OCI-M2 (cell line): ENCODE data around the gene WNT1.

Experiments used
- DNase-seq: peaks from one replicate; lab custom pipeline; 2025; ENCODE audit not compliant: unreplicated experiment; lab: John Stamatoyannopoulos, UW

Gene WNT1

DNA sequence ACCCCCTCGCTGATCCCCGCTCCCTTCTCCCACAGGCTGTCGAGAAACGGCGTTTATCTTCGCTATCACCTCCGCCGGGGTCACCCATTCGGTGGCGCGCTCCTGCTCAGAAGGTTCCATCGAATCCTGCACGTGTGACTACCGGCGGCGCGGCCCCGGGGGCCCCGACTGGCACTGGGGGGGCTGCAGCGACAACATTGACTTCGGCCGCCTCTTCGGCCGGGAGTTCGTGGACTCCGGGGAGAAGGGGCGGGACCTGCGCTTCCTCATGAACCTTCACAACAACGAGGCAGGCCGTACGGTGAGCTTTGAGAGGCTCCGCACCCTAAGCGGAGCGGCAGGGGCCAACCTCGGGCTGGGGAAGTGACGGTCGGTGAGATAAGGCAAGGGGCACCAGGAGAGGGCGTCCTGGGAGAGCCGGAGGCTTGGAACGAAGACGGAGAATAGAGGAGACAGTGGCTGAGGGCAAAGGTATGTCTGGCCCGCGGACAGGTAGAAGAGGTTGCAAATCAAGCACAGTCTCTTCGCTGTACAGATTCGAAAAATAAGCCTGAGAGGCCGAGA lies 2.3 kb downstream of the WNT1 start:
- no peak for DNase-seq

- no peak for DNase-seq
These were observed 3.0 kb downstream of the WNT1 start for GRCh38 chr12:48980953-48981756.

- no peak for DNase-seq
These were observed 3.6 kb downstream of the WNT1 start for GRCh38 chr12:48981757-48982157.

GRCh38 chr12:48982397-48983080 lies 4.4 kb downstream of the WNT1 start:
- no peak for DNase-seq

DNA sequence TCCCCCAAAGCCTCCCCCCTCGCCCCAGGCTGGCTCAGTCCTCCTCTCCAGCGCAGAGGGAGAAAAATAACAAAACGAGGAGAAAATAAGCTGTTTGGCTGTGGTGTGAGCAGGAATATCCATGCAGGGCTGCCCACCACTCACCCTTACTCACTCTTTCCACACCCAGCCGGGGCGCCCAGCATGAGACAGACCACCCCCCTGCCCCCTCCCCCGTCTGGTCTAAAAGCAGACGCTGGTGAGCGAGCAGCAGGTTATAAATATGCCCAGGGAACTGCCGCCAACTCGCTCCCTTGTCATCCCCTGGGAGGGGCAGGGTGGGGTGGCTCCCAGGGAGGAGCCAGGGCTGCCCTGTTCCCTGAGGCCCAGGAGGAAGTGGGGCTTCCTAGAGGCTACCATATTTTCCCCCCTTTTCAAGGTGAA lies 7.4 kb downstream of the WNT1 start:
- DNase-seq, result no peak

DNA sequence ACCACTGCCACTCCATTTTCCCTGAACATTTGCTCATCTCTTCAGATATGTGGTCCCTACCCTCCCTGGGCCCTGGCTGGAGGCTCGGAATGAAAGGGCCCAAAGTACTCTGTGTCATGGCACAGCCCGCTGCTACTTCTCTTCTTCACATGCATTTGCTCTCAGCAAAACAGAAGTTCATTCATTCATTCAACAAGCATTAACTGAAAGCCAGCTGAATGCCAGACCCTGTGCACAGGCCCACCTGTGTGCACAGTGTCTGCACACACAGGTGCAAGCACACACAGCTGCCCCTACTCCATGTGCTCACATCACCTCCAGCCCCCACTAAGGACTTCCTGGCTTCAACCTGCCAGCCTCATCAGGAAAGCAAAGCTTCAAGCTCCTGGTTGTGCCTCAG lies 7.8 kb downstream of the WNT1 start:
- DNase-seq, result no peak

DNA sequence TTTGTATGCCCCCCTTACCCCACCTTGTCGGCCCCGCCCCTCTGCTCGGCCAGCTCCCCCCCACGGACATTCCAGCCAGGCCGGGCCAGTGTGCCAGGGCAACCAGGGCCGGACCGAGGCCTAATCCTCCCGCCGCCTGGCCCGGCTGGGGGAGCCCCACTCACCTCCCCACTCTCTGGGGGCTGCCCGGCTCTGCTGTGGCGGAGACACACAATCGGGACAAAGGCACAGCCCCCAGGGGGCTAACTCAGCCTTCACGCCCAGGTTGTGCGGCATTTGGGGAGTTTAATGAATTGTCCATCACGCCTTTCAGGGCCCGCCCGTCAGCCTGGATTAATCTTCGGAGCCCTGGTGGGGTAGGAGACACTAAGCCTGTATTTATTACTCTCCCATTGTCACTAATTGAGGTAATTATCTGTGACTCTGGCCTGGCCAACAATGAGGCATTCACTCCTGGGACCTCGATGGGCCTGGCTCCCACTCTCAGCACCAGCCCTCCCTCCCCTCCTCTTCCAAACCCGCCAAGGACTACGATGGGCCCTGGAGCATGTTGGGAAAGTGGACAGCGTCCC lies 8.7 kb downstream of the WNT1 start:
- DNase-seq, result no peak

GRCh38 chr12:48988030-48988649 lies 10.0 kb downstream of the WNT1 start:
- DNase-seq, result peak; percentile 23

DNA sequence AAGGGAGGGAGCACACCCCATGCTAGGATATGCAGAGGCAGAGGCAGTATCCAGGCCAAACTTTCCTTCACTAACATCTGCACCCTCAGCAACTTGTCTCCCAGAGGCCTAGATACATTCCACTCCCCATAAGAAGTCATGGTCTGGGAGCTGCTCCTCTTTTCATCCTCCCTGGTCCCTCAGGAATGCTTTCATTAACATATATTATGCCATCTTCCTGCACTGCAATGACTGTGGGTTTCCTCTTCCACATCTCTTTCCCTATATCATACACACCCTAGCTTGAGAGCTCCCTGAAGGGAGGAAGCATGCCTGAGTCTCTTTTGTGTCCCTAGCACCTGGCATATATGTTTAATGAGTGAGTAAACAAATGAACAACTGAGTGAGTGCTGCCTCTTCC lies 12.4 kb downstream of the WNT1 start:
- no peak for DNase-seq

- DNase-seq, result no peak
These were observed 13.3 kb downstream of the WNT1 start for GRCh38 chr12:48991247-48992050.

- DNase-seq, result no peak
These were observed 15.7 kb downstream of the WNT1 start for GRCh38 chr12:48993787-48994186.

- no peak for DNase-seq
These were observed 16.3 kb downstream of the WNT1 start for GRCh38 chr12:48994224-48995085.

GRCh38 chr12:48995086-48995879 lies 17.2 kb downstream of the WNT1 start:
- DNase-seq, result peak; percentile 58

- DNase-seq, result no peak
These were observed 18.9 kb downstream of the WNT1 start for GRCh38 chr12:48996794-48997718.

DNA sequence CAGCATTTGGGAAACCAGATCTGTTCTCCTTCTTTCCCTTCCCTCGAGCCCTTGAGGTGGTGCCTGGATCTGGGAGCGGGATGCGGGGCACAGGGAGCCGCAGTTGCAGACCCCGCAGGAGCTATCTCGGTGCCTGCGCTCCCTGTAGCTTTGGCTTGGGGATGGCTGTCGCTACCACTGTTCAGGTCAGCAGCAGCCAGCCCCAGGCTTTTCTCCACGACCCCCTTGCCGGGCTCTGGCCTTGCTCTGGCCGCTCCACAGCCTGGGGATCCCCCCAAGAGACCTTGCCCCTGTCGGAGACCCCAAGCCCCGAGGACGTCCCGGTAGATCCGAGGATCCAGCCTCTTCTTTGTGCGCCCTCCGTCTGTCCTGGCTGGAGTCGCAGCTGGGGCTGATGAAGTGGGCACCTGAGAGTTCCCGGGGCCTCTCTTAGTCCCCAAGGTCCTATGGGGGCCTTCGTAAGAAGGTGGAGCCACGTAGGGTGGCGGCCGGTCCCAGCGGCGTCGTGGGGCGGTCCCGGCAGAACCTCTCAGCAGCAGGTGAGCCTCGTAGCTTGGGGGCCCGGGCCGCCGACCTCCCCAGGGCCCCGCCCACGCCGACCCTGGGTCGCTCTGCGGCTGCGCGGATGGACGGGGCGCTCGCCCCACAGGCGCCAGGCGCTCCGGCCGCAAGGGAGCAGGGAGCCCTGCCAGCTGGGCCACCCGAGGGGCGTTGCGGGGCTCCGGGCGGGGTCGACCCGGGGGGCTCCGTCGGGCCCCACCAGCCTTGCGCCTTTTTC lies 19.8 kb downstream of the WNT1 start:
- no peak for DNase-seq

DNA sequence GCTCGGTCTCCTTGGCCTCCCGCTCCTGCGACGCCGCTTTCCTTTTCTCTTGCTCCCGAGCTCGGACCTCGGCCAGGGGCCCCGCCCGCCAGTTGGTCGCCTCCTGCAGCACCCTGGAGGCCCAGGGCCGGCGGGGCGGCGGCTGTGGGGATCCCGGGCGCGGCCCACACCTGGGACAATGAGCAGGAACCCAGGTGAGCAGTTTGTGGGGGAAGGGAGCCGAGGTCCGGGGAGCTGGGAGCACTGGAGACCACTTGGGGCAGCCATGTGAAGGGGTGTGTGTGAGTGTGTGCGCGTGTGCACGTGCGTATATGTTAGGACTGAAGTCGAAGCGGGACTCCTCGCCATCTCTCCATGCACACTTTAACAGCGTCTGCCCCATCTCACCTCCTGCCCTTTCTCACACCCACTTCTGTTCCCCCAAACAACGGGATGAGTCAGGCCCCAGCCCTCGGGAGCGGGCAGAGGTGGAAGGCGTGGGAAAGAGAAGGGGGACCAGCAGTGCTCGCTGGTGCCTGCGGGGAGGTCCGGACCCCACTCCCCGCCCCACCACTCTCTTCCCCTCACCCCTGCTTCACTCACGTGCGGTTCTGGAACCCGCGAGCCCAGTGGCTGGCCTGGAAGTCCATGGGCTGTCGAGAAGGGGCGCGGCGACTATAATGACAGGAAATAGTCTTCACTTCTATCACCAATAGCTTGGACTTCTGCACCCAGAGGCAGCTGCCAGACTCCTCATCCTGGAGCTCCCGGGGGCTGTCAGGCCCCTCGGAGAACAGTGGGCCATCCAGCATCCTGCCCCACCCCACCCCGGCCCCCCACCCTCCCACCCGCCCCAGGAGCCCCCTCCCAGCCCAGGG lies 20.6 kb downstream of the WNT1 start:
- no peak for DNase-seq
